Activated naive CD8-positive, alpha-beta T cell treated with anti-CD3 and anti-CD28 coated beads for 36 hours (primary cell): ENCODE measurements around the gene SLC5A9. TPM values are rescaled to one million over a fixed set of nuclear protein-coding genes. Genes with fewer than 3 reads are reported as not detected.

Experiments used
- DNase-seq: peaks from one replicate; pipeline ENCODE4 v3.0.0; 2021
- H3K27ac Mint-ChIP-seq: one replicate; pipeline ENCODE4 v1.8.0; 2022; ENCODE audit warnings: mild to moderate bottlenecking, moderate library complexity, mixed read lengths
- H3K27me3 Mint-ChIP-seq: one replicate; pipeline ENCODE4 v1.8.0; 2022; ENCODE audit warnings: mild to moderate bottlenecking, mixed read lengths
- H3K36me3 Mint-ChIP-seq: one replicate; pipeline ENCODE4 v1.8.0; 2021; ENCODE audit warnings: mild to moderate bottlenecking, mixed read lengths
- H3K4me1 Mint-ChIP-seq: one replicate; pipeline ENCODE4 v1.8.0; 2021; ENCODE audit warnings: mixed read lengths
- H3K4me3 Mint-ChIP-seq: one replicate; pipeline ENCODE4 v1.8.0; 2022; ENCODE audit warnings: mild to moderate bottlenecking, moderate library complexity, mixed read lengths
- H3K9me3 Mint-ChIP-seq: one replicate; pipeline ENCODE4 v1.8.0; 2022; ENCODE audit warnings: mixed read lengths
- total RNA-seq, 2 experiments: library from RNA; stranded (reverse); gene quantifications; one replicate each; pipeline ENCODE4 v1.2.3, GENCODE V29; 2021

SLC5A9 gene
- total RNA-seq, 2 experiments from 2014 or later, result not detected

DNA sequence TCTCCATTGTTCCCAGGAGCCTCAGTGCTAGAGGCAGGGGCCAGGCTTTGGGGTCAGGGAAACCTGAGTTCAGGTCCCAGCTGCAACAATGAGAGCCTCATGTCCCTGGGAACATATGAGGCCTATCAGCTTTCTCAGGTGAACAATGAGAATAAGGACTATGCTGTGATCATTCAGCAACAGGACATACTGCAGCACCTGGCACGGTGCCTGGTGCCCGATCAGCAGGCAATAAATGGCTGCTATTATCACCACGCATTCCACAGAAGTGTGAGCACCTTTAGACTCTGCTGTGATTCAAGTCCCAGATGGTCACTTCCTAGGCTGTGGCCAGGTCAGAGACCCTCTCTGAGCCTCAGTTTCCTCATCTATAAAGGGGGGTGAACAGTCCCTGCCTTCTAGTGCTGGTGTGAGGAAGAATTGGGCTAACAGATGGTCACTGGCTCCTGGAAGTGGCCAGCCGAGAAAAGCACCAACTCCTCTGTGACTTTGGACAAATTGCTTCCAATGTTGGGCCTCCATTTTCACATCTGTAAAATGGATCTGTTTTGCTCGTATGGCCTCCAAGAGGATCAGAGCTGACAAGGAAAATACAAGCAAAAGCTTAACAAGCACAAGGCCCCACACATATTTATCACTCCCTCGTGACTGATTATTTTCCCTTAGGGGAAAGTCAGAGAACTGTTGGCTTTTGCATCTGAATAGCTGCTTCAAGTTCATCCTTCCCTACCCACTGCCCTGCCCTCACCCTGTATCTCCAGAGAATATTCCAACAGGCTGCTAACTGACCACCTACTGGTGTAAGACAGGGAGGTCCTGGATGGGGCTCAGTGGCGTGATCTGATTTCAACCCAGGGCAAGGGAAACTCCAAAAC, 1.1 kb downstream of the SLC5A9 start:
- no peaks in the 10 kb centered on the region for H3K9me3 Mint-ChIP-seq
- no peaks in the 10 kb centered on the region for H3K27me3 Mint-ChIP-seq
- no peaks in the 10 kb centered on the region for H3K4me1 Mint-ChIP-seq
- no peaks in the 10 kb centered on the region for H3K36me3 Mint-ChIP-seq
- DNase-seq, result no peak
- no peak overlapping the region for H3K4me3 Mint-ChIP-seq
- H3K27ac Mint-ChIP-seq, result no peak overlapping the region

DNA sequence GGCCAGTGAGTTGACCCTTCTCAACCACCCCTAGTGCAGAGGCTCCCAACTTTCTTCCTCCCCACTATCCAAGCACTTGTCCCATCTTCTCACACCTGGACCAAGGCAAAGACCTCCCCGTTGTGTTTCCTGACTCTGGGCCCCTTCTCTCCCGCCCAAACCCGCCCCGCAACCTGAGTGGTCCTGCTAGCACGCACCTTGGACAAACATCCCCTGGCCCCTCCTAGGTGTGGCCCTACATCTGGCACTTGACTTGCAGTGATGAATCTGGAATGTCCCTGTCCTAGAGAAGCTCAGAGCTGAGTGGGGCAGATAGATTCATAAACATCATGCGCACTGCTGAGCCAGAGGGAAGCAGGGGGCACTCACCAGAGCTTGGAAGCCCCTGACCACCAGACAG, 2.3 kb downstream of the SLC5A9 start:
- Mint-ChIP-seq H3K36me3 (no peaks in the 10 kb centered on the region), H3K4me3 (no peak overlapping the region), H3K4me1 (no peaks in the 10 kb centered on the region), H3K27me3 (no peaks in the 10 kb centered on the region), H3K27ac (no peak overlapping the region), H3K9me3 (no peaks in the 10 kb centered on the region)
- DNase-seq, result no peak

DNA sequence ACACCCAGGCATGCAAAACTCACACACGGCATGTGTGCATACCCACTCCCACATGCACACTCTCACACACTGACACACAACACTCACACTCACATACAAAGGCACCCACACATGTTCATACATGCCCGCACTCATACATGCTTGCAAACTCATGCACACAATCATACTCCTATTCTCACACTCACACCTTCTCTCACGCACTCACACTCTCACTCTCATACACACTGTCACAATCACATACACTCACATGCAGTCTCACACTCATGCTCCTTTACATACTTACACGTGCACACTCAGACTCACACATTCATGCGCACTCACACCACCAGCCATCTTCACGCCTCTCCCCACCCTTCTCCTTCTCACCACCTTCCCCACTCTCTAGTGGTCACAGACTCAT, 3.1 kb downstream of the SLC5A9 start:
- no peaks in the 10 kb centered on the region for H3K36me3 Mint-ChIP-seq
- no peak for DNase-seq
- H3K27me3 Mint-ChIP-seq, result no peaks in the 10 kb centered on the region
- no peaks in the 10 kb centered on the region for H3K4me1 Mint-ChIP-seq
- H3K4me3 Mint-ChIP-seq, result no peak overlapping the region
- no peak overlapping the region for H3K27ac Mint-ChIP-seq
- H3K9me3 Mint-ChIP-seq, result no peaks in the 10 kb centered on the region

DNA sequence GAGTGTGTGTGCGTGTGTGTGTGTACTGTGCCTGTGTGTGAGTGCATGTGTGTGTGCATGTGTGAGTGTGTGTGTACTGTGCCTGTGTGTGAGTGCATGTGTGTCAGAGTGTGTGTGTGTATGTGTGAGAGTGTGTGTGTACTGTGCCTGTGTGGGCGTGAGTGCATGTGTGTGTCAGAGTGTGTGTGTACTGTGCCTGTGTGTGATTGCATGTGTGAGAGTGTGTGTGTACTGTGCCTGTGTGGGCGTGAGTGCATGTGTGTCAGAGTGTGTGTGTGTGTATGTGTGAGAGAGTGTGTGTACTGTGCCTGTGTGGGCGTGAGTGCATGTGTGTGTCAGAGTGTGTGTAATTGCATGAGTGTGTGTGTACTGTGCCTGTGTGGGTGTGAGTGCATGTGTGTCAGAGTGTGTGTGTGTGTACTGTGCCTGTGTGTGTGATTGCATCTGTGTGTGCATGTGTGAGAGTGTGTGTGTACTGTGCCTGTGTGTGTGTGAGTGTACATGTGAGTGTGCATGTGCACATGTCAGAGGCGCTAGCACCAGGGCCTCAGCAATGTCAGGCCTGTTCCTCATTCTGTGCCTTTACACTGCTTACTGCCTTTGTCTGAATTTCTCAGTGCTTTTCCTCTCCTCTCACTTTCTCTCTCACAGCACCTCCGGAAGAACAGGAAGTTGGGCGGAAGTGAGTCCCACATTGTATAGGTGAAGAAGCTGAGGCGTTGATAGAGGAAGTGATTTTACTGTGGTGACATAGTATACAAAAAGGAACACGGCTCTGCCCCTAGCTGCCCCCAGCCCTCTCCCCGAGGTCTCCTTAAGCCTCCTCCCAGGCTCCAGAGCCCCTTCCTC, 4.9 kb downstream of the SLC5A9 start:
- no peak overlapping the region for H3K4me3 Mint-ChIP-seq
- H3K4me1 Mint-ChIP-seq, result no peaks in the 10 kb centered on the region
- peak; percentile 8 for DNase-seq
- H3K27ac Mint-ChIP-seq, result no peak overlapping the region
- no peaks in the 10 kb centered on the region for H3K9me3 Mint-ChIP-seq
- no peaks in the 10 kb centered on the region for H3K36me3 Mint-ChIP-seq
- H3K27me3 Mint-ChIP-seq, result no peaks in the 10 kb centered on the region

DNA sequence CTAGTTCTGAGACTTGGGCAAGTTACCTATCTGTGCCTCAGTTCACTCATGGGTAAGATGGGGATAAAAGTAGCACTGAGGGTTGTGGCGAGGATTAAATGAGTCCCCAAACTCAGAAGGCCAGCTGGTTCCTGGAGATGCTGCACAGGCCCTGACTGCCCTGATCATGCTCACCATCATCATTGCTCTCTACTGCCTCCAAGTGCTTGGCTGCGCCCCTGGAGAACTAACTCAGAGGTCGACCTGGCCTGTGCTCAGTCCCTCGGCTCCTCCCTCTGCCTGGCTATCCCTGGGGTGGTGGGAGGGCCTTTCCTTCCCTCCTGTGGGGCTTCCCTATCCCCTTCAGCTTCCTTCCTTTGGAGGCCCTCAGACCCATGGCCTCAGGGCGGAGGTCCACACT, 5.6 kb downstream of the SLC5A9 start:
- H3K4me3 Mint-ChIP-seq, result no peak overlapping the region
- H3K27ac Mint-ChIP-seq, result peak overlapping the region; percentile 43

DNA sequence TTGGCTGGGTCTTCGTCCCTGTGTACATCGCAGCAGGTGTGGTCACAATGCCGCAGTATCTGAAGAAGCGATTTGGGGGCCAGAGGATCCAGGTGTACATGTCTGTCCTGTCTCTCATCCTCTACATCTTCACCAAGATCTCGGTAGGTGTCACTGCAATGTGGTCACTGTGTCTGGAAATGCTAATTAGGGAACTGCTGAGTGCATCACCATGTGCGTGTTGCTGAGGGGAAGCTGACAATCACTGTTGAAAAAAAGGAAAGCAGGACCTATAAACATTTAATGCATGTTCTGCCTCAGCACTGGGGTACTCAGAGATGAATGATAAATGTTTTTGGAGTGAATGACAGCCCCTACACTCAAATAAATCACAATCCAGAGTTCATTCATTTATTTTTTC, 6.8 kb downstream of the SLC5A9 start:
- no peak overlapping the region for H3K4me3 Mint-ChIP-seq
- no peaks in the 10 kb centered on the region for H3K36me3 Mint-ChIP-seq
- DNase-seq, result no peak
- no peaks in the 10 kb centered on the region for H3K9me3 Mint-ChIP-seq
- no peaks in the 10 kb centered on the region for H3K4me1 Mint-ChIP-seq
- H3K27ac Mint-ChIP-seq, result no peak overlapping the region
- H3K27me3 Mint-ChIP-seq, result no peaks in the 10 kb centered on the region

More for the DNA sequence above, 5.6 kb downstream of the SLC5A9 start:
- Mint-ChIP-seq H3K36me3 (no peaks in the 10 kb centered on the region), H3K9me3 (no peaks in the 10 kb centered on the region), H3K27me3 (no peaks in the 10 kb centered on the region), H3K4me1 (no peaks in the 10 kb centered on the region)
- DNase-seq, result no peak

DNA sequence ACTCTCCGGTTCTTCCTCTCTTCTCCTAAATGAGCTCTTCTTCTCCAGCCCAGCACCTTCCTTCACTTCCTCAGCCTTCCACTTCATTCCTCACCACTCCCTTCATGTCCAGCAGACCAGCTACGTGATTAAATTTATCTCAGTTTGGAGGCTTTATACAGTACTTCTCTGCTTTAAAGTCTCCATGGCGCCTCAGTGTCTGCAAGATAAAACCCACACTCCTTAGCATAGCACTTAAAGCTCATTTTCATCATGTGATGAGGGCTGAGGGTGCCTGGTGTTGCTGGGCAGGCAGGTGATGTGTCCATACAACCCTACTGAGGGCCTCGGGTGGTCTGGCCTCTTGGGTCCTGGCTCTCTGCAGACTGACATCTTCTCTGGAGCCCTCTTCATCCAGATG, 7.7 kb downstream of the SLC5A9 start:
- H3K27ac Mint-ChIP-seq, result no peak overlapping the region
- no peak for DNase-seq

DNA sequence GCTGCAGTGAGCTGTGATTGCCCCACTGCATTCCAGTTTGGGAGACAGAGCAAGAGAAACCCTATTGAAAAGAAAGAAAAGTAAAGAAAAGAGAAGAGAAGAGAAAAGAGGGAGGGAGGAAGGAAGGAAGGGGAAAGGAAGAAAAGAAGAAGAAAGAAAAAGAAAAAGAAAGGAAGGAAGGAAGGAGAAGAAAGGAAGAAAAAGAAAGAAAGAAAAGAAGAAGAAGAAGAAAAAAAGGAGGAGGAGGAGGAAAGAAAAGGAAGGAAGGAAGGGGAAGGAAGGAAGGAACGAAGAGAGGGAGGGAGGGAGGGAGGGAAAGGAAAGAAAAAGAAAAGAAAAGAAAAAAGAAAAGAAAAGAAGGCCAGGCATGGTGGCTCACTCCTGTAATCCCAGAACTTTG, 10.2 kb downstream of the SLC5A9 start:
- Mint-ChIP-seq H3K27ac (no peak overlapping the region), H3K9me3 (no peaks in the 10 kb centered on the region), H3K27me3 (no peaks in the 10 kb centered on the region), H3K4me1 (no peaks in the 10 kb centered on the region), H3K36me3 (no peaks in the 10 kb centered on the region), H3K4me3 (no peak overlapping the region)
- DNase-seq, result no peak

More for the DNA sequence above, 7.7 kb downstream of the SLC5A9 start:
- Mint-ChIP-seq H3K4me3 (no peak overlapping the region), H3K36me3 (no peaks in the 10 kb centered on the region), H3K4me1 (no peaks in the 10 kb centered on the region), H3K27me3 (no peaks in the 10 kb centered on the region), H3K9me3 (no peaks in the 10 kb centered on the region)

DNA sequence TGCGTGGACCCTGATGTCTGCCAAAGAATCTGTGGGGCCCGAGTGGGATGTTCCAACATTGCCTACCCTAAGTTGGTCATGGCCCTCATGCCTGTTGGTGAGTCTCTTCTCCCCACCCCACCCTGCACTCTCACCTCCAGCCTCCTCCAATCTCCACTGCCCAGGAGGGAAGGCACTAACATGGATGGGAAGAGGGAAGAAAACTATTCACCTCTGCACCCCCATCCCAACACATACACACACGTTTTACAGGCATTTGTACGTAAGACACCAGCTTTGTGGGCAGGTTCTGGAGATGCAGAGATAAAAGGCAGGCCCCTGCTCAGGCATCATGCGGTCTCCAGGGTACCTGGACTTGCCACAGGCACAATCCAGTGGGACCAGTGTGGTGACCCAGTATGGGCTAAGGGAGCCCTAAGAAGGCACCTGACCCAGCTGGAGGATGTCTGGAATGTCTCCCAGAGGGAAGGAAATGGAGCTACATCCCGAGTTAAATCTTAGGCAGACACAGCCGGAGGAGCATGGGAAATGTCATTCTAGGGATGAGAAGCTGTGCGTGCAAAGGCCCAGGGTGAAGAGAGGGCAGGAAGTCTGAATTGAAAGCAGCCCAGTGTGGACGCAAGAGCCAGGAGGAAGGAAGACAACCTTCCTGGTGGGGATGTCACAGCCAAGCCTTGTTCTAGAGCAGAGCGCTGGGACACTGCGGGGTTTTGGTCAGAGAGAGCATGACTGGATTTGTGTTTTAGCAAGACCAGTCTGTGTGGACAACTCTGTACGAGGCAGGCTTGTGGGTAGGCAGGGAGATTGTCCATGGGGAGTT, 11.4 kb downstream of the SLC5A9 start:
- Mint-ChIP-seq H3K4me1 (no peaks in the 10 kb centered on the region), H3K4me3 (no peak overlapping the region), H3K27ac (no peak overlapping the region), H3K27me3 (no peaks in the 10 kb centered on the region), H3K36me3 (no peaks in the 10 kb centered on the region), H3K9me3 (no peaks in the 10 kb centered on the region)
- no peak for DNase-seq

DNA sequence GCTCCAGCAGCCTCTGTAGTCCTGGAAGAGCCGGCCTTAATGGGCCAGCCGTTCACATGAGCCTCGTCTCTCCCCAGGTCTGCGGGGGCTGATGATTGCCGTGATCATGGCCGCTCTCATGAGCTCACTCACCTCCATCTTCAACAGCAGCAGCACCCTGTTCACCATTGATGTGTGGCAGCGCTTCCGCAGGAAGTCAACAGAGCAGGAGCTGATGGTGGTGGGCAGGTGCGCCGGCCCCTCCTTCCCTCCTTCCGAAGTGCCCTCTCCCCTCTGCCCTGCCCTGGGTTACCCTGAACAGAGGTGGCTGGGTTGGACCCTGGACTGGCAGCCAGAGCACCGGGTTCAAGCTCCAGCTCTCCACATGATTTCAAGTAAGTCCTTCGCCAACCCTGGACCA, 13.1 kb downstream of the SLC5A9 start:
- Mint-ChIP-seq H3K27ac (no peak overlapping the region), H3K36me3 (no peaks in the 10 kb centered on the region), H3K9me3 (no peaks in the 10 kb centered on the region), H3K4me3 (no peak overlapping the region), H3K4me1 (no peaks in the 10 kb centered on the region), H3K27me3 (peaks cover 2% of the 10 kb centered on the region)
- DNase-seq, result no peak

DNA sequence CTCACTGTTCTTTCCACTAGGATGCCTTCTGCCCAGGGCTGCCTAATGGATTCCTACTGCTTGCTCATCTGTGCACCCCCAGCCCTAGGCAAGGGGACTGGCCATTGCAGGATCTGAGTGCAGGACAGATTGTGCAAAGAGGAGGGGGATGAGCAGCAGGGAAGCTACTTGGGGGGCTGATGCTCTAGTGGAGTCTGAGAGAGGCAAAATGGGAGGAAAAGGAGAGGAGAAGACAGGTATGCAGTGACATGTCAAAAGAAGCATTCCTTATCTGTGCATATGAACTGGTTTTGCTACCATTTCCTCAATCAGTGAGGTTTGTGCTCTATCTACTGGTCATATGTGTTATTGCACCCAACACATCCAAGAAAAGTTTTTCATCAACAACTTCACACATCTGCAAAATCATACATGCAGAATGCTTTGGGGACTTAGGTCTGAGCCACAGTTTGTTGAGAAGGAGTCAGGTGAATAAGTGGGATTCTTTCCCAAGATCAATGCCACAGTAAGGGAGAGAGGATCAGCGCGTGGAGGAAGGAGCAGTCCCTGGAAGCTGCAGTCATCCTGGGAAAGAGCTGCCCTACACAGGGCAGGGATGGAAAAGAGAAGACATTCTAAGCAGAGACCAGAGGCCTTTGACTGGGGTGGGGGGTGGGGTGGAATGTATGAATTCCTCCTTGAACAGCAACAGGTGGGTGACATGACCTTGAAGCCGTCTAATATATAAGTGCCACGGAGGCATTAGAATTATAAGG, 14.4 kb downstream of the SLC5A9 start:
- Mint-ChIP-seq H3K27ac (no peak overlapping the region), H3K36me3 (no peaks in the 10 kb centered on the region), H3K4me3 (no peak overlapping the region), H3K9me3 (no peaks in the 10 kb centered on the region), H3K27me3 (peaks cover 4% of the 10 kb centered on the region), H3K4me1 (no peaks in the 10 kb centered on the region)
- no peak for DNase-seq

DNA sequence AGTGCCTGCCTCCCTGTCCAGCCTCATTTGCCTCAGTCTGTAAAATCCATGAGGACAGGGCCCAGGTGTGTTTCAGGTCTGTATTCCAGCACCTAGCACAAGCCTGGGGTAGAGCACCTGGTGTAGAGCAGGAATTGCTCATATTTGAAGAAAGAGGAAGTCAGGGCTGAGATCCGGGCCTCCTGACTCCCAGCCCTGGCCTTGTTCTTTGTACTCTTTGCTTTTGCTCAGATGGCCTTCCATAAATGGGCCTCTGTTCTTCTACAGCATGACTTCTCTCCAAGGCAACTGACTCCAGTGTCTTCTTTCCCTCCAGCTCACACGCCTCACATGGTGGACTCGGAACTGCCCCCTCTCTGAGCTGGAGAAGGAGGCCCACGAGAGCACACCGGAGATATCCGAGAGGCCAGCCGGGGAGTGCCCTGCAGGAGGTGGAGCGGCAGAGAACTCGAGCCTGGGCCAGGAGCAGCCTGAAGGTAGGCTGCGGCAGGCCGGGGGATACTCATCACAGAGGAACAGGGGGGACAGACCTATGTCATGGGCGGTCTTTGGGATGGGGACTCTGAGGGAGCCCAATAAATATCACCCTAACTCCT, 19.7 kb downstream of the SLC5A9 start:
- Mint-ChIP-seq H3K4me1 (peaks cover 3% of the 10 kb centered on the region), H3K36me3 (no peaks in the 10 kb centered on the region), H3K27ac (no peak overlapping the region), H3K9me3 (no peaks in the 10 kb centered on the region), H3K4me3 (no peak overlapping the region), H3K27me3 (peaks cover 4% of the 10 kb centered on the region)
- DNase-seq, result no peak

DNA sequence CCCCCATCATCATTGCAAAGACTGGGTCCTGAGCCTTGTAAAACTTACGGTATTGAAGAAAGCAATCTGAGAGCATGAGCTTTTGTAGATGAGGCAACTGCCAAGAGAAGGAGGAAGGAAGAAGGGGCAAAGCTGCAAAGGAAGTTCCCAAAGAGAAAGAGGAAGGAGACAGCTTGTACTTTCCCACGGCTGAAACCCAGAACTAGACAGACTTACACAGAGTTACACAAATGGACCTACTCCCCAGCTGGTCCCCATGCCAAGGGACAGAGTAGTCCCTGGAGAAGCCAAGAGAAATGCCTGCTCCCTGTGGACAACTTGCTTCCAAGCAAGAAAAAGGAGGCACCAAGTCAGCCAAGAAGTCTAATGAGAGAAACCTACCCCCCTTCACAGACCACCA, 22.6 kb downstream of the SLC5A9 start:
- Mint-ChIP-seq H3K36me3 (no peaks in the 10 kb centered on the region), H3K27me3 (peaks cover 11% of the 10 kb centered on the region), H3K9me3 (no peaks in the 10 kb centered on the region), H3K27ac (no peak overlapping the region), H3K4me3 (no peak overlapping the region), H3K4me1 (peaks cover 3% of the 10 kb centered on the region)
- no peak for DNase-seq

DNA sequence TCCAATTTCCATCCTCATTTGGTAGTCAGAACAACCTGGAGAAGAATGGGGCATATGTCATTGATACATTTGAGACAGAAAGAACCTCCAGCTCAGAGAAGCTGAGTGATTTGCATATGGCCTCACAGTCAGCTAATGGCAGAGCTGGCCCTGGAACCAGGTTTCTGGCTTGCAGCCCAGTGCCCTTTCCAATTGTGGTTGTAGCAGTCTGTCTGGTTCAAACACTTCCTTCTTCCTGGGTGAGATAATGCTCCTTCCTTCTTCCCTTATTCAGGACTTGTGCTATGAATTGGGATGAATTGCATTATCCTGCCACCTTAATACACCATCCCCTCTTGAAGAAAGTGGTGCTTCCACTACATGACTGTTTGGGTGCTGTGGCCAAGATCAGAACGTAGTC, 24.2 kb downstream of the SLC5A9 start:
- no peak for DNase-seq
- H3K27me3 Mint-ChIP-seq, result peaks cover 7% of the 10 kb centered on the region
- H3K4me1 Mint-ChIP-seq, result peaks cover 4% of the 10 kb centered on the region
- H3K4me3 Mint-ChIP-seq, result no peak overlapping the region
- no peak overlapping the region for H3K27ac Mint-ChIP-seq
- H3K9me3 Mint-ChIP-seq, result no peaks in the 10 kb centered on the region
- no peaks in the 10 kb centered on the region for H3K36me3 Mint-ChIP-seq
